ENCODE results near the gene NR2C1. TPM values are rescaled to one million over a fixed set of nuclear protein-coding genes. Genes with fewer than 3 reads are reported as not detected.

Gene NR2C1
- total RNA-seq, 1 donor from 2014 or later: 187 TPM

- no peak for TF ChIP-seq EZH2 (IDR thresholded peaks at IDR 0.05)
- TF ChIP-seq CTCF (IDR thresholded peaks at IDR 0.05): no peak
- TF ChIP-seq EZH2phosphoT487 (IDR thresholded peaks at IDR 0.05): no peak
- no peak for DNase-seq (ENCODE audit: low spot score)
- H3K79me2 ChIP-seq (ENCODE audit: low read depth): peaks cover 14% of the 10 kb centered on the region
- no peaks in the 10 kb centered on the region for H3K9me3 ChIP-seq (ENCODE audit: low read depth)
- peak overlapping the region; percentile 87 for H3K27ac Mint-ChIP-seq
- no peaks in the 10 kb centered on the region for H3F3A ChIP-seq (ENCODE audit: low read depth)
- no peak overlapping the region for H2AFZ ChIP-seq (replicated peaks)
- H3K4me3 Mint-ChIP-seq: no peak overlapping the region
- H3K4me2 ChIP-seq: no peak overlapping the region
- H3K36me3 ChIP-seq: no peaks in the 10 kb centered on the region
- H3K4me3 ChIP-seq: no peak overlapping the region
- H3K27me3 ChIP-seq: no peaks in the 10 kb centered on the region
- H3K27me3 Mint-ChIP-seq (ENCODE audit: insufficient read depth, low read depth): no peaks in the 10 kb centered on the region
- no peak overlapping the region for H3K9ac ChIP-seq
- H3K4me1 ChIP-seq: no peaks in the 10 kb centered on the region
- peaks cover 8% of the 10 kb centered on the region for H3K4me1 Mint-ChIP-seq
- H4K20me1 ChIP-seq (ENCODE audit: low read depth): no peaks in the 10 kb centered on the region
- peaks cover 9% of the 10 kb centered on the region for H3K36me3 Mint-ChIP-seq
- no peaks in the 10 kb centered on the region for H3K9me3 Mint-ChIP-seq
- H3K27ac ChIP-seq: no peak overlapping the region
These were observed 90.1 kb downstream of the NR2C1 start for GRCh38 chr12:94983321-94983720.

- H3K27ac Mint-ChIP-seq: no peak overlapping the region
- Histone ChIP-seq H3K4me3 (no peak overlapping the region), H3K4me1 (no peaks in the 10 kb centered on the region), H3K9ac (no peak overlapping the region), H2AFZ (replicated peaks) (no peak overlapping the region), H4K20me1 (ENCODE audit: low read depth) (peaks cover 4% of the 10 kb centered on the region), H3K4me2 (no peak overlapping the region), H3K36me3 (no peaks in the 10 kb centered on the region), H3F3A (ENCODE audit: low read depth) (no peaks in the 10 kb centered on the region), H3K27me3 (no peaks in the 10 kb centered on the region), H3K27ac (no peak overlapping the region), H3K9me3 (ENCODE audit: low read depth) (no peaks in the 10 kb centered on the region), H3K79me2 (ENCODE audit: low read depth) (peaks cover 14% of the 10 kb centered on the region)
- peaks cover 5% of the 10 kb centered on the region for H3K36me3 Mint-ChIP-seq
- H3K4me3 Mint-ChIP-seq: no peak overlapping the region
- H3K4me1 Mint-ChIP-seq: peaks cover 8% of the 10 kb centered on the region
- DNase-seq (ENCODE audit: low spot score): peak; percentile 19
- H3K9me3 Mint-ChIP-seq: no peaks in the 10 kb centered on the region
- TF ChIP-seq CTCF (IDR thresholded peaks at IDR 0.05) (no peak), EZH2phosphoT487 (IDR thresholded peaks at IDR 0.05) (no peak), EZH2 (IDR thresholded peaks at IDR 0.05) (no peak)
- H3K27me3 Mint-ChIP-seq (ENCODE audit: insufficient read depth, low read depth): no peaks in the 10 kb centered on the region
These were observed 91.0 kb downstream of the NR2C1 start for GRCh38 chr12:94982456-94982855.

- Mint-ChIP-seq H3K36me3 (peaks cover 5% of the 10 kb centered on the region), H3K27ac (no peak overlapping the region), H3K9me3 (no peaks in the 10 kb centered on the region), H3K4me3 (no peak overlapping the region), H3K4me1 (peaks cover 8% of the 10 kb centered on the region), H3K27me3 (ENCODE audit: insufficient read depth, low read depth) (no peaks in the 10 kb centered on the region)
- TF ChIP-seq EZH2 (IDR thresholded peaks at IDR 0.05) (no peak), CTCF (IDR thresholded peaks at IDR 0.05) (peak; percentile 30)
- Histone ChIP-seq H4K20me1 (ENCODE audit: low read depth) (peaks cover 4% of the 10 kb centered on the region), H3K36me3 (no peaks in the 10 kb centered on the region), H3K4me1 (no peaks in the 10 kb centered on the region), H3K4me3 (no peak overlapping the region), H3K9me3 (ENCODE audit: low read depth) (no peaks in the 10 kb centered on the region), H3K79me2 (ENCODE audit: low read depth) (peaks cover 4% of the 10 kb centered on the region), H3F3A (ENCODE audit: low read depth) (no peaks in the 10 kb centered on the region), H3K27me3 (no peaks in the 10 kb centered on the region), H2AFZ (replicated peaks) (no peak overlapping the region), H3K27ac (no peak overlapping the region), H3K9ac (no peak overlapping the region), H3K4me2 (no peak overlapping the region)
- DNase-seq (ENCODE audit: low spot score): no peak
These were observed 92.8 kb downstream of the NR2C1 start for GRCh38 chr12:94980577-94980976.

All from neural progenitor cell (in vitro differentiated cells).